Measurements from ENCODE around the gene LIPA.
"Not testable (repeated sequence)": the region's sequence is repeated elsewhere in the genome, so short reads cannot be mapped to it uniquely, and the experiment has no call there.

LIPA gene

DNA sequence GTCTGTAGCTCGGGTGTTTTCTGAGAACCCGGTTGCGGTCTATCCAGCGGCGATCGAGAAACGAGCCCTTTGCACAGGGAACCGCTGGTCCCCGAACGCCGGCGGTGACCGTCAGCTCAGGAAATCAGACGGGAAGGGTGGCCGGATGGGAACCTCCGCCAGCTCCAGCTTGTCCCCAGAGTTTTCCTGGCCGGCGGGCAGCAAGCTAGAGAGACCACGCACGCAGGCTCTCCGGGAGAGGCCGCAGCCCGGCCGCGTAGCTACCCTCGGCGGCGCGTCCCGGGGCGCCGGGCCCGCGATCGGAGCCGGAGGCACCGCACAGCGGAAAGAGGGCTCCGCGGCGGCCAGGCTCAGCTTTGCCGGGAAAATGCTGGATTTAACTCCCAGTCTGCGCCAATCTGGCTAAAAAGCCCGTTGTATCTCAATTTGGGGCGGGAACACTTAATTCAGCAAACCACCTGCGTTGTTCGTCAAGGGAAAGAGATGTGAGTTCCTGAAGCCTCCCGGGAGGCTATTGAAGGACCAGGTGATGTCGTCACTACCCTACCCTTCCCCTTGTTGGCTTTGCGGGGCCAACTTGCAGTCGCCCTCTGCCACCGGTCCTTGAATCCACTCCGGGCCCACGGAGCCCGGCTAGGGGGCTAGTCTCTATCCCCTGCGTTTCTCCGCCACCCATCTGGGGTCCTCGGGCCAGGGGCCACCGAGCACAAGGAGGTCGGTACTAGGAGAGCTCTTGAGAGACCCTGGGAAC lies 43.6 kb downstream of the LIPA start:
- DNase-seq (ENCODE audit: low spot score): no peak

GRCh38 chr10:89207181-89207800 lies 44.3 kb downstream of the LIPA start, which contains the start of gene CH25H:
Gene CH25H, minus strand, starts transcription at chr10:89207317. Its CDS starts 25 bp downstream, at chr10:89207292.
- peak; percentile 34 for DNase-seq (ENCODE audit: low spot score)

DNA sequence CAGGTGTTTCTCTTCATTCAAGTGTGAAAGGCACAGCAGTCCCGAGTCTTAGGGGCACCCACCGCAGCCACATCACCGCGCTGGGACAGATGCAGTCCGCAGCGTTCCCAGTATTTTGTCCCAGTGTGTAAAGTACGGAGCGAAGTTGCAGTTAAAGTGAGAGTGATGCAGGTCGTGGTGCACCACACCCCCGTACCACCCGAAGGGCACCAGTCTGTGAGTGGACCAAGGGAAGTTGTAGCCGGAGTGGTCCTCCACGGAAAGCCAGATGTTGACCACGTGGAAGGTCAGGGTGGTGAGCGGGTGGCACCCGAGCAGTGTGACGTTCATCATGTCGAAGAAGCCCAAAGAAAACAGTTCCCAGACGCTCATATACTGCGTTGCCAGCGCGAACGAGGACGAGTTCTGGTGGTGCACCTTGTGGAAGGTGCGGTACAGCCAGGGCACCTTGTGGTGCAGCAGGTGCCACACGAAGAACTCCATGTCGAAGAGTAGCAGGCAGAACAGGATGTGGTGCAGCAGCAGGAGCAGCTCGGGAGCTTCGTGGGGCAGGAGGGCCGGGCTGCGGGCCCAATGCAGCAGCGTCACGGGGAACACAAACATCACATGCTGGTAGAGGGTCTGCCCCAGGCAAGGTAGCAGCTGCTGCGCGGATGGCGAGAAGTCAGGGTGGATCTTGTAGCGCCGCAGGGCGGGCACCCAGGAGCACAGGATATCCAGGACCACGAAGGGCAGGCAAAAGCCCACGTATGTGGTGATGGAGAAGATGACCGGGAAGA lies 45.0 kb downstream of the LIPA start:
- DNase-seq (ENCODE audit: low spot score): peak; percentile 33

DNA sequence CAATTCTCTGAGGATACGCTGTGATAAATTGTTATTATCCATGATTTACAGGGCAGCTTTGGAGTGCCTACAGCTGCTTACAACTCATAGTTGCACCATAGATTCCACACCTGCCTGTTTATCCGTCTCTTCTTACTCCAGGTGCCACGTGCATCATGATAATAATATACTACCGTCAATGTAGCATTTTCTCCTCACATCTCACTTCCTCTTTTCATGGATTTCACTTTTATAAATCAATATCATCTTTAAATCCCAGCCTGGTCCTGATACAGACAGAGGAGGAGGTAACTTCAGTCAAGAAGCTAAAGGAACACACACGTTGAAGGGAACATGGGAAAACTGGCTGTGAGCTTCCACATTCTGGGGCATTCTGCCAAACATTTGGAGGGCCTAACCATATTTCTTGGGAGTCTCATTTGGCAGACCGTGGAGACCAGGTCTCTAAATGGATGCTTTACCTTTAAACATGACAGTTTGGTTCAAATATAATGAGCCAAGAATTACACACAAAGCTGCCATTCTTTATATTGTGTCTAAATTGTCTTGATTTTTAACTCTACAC lies 46.9 kb downstream of the LIPA start:
- DNase-seq (ENCODE audit: low spot score): no peak

- no peak for DNase-seq (ENCODE audit: low spot score)
These were observed 48.3 kb downstream of the LIPA start for GRCh38 chr10:89203237-89203636.

- no peak for DNase-seq (ENCODE audit: low spot score)
These were observed 49.5 kb downstream of the LIPA start for GRCh38 chr10:89202033-89202425.

DNA sequence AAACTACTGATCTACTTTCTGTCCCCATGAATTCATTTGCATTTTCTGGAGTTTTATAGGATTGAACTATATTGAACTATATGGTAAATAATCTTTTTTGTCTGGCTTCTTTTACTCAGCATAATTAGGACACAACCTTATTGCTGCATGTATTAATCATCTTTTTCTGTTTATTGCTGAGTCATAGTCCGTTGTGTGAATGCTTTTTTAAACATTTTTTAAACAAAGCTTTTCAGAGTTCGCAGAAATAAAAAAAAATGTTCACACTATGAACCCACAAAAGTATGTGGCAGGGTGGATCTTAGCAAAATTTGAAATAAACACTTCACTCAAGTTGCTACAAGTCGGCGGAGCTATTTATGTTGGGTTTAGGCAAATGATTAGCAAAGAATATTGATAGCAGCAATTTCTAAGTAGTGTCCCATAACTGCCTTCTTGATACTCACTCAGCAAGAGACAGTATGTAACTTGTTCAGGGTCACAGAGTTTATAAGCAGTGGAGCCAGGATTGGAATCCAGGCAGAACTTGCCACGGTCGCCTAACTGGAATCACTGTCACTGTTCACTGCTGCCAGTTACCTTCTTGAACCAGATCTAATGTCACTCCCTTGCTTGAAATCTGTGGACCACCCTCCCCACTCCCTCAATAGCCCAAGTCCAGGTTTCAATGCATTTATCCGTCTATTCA lies 50.1 kb downstream of the LIPA start:
- DNase-seq (ENCODE audit: low spot score): no peak

- no peak for DNase-seq (ENCODE audit: low spot score)
These were observed 54.1 kb downstream of the LIPA start for GRCh38 chr10:89197473-89197872.

DNA sequence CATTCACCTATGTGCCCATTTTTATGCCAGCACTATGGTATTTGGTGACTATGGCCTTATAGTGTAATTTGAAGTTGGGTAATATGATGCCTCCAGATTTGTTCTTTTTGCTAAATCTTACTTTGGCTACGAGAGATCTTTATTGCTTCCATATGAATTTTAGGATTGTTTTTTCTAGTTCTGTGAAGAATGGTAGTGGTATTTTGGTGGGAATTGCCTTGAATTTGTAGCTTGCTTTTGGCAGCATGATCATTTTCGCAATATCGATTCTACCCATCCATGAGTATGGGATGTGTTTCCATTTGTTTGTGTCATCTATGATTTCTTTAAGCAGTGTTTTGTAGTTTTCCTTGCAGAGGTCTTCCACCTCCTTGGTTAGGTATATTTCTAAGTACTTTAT lies 60.3 kb downstream of the LIPA start:
- not testable (repeated sequence) for DNase-seq (ENCODE audit: low spot score)

- no peak for DNase-seq (ENCODE audit: low spot score)
These were observed 62.3 kb downstream of the LIPA start for GRCh38 chr10:89189211-89189734.

GRCh38 chr10:89185658-89186057 lies 65.9 kb downstream of the LIPA start:
- DNase-seq (ENCODE audit: low spot score): no peak

GRCh38 chr10:89184638-89185037 lies 66.9 kb downstream of the LIPA start:
- no peak for DNase-seq (ENCODE audit: low spot score)

DNA sequence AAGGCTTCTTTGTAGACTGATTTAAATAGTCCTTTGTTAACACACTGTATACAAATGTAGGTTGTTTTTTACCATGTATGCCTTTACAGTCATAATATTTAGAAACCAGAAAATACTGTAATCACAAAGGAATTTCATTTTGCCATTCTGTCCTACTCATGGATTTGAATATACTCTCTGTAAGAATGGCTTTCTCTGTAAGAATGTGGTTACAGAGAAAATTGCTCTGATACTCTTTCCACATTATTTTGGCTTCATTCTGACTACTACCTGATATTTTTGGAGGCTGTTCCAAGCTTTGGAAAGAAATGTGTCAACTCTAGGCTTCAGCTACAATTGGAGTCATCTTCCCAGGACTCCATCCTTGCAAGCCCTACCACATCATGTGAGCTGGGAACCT lies 68.0 kb downstream of the LIPA start:
- no peak for DNase-seq (ENCODE audit: low spot score)

- DNase-seq (ENCODE audit: low spot score): no peak
These were observed 68.7 kb downstream of the LIPA start for GRCh38 chr10:89182894-89183293.

GRCh38 chr10:89175816-89176215 lies 75.8 kb downstream of the LIPA start:
- no peak for DNase-seq (ENCODE audit: low spot score)

- DNase-seq (ENCODE audit: low spot score): no peak
These were observed 78.5 kb downstream of the LIPA start for GRCh38 chr10:89173075-89173474.

DNA sequence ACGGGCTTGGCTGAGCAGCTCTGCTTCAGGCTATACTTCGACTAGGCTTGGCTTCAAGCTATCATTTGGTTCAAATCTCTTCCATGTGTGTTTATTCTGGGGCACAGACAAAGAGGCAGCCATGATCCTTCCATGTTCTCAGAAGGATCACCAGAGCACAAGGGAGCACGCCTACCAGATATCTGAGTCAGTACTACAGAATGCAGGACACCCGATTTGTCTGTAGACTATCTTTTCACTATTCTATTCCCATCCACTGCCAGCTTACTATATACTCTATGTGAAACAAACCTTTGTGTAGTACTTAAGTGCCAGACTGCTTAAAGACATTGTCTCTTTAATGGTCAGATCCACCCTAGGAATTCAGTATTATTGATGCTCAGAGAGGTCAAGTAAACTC lies 79.6 kb downstream of the LIPA start:
- no peak for DNase-seq (ENCODE audit: low spot score)

DNA sequence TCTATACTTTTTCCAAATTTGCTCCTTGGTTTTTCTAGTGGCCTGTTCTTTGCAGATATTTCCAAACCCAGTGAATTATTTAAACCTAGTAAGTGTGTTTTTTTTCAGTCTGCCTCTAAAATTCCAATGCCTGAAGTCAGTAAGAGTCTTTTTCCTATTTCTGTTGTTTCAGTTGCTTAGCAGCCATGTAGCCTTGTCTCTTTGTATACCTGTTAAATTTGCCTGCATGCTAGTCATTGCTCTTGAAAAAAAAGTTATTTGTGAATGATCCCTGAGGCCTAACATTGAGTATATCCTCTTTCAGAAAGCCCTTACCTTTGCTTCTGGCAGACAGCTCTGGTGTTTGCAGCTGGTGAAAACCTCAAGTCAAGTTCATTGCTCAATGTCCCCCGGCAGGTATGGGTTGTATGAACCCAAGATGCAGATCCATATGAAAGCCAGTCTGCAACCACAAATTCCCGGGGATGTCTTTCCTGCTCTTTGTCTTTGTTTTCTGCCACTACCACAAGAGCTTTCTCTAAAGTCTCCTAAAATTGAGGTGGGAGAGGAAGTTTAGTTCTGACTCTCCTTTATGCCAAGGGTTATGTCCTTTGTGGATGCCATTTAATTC lies 80.2 kb downstream of the LIPA start:
- DNase-seq (ENCODE audit: low spot score): no peak

DNA sequence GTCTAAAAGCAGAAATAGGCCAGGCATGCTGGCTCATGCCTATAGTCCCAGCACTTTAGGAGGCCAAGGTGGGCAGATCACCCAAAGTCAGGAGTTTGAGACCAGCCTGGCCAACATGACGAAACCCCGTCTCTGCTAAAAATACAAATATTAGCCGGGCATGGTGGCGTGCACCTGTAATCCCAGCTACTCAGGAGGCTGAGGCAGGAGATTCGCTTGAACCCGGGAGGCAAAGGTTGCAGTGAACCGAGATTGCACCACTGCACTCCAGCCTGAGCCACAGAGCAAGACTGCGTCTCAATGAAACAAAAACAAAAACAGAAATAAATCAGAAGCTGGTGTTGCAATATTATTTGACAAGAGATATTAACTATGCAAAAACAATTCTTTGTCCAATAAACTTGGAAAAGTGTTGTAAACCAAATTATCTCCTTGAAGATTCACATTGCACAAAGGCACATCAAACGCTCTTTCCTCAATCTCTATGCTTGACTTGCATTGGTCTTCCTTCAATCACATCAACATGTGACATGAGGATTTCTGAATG lies 83.1 kb downstream of the LIPA start:
- DNase-seq (ENCODE audit: low spot score): not testable (repeated sequence)

GRCh38 chr10:89167915-89168314 lies 83.7 kb downstream of the LIPA start:
- no peak for DNase-seq (ENCODE audit: low spot score)

DNA sequence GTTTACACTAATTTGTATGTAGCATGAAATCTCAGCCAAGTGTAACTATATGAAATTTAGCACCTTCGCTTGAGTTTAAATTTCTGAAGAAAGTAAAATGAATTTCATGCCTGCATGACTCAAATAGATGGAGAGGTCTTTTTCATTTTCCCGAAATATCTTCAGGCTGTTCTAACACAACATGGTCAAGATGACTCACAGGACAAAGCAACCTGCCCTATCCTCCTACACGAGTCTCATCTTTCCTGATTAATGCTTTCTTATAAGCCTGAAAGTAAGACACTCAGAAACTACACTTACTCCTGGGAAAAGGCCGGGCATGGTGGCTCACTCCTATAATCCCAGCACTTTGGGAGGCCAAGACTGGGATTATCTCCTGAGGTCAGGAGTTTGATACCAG lies 85.7 kb downstream of the LIPA start:
- no peak for DNase-seq (ENCODE audit: low spot score)
